Spleen (tissue), 11 donors: Measurements from ENCODE around the gene FAM107B. TPM values are rescaled to one million over a fixed set of nuclear protein-coding genes. Genes with fewer than 3 reads are reported as not detected.

Experiments
- DNase-seq: peaks from one replicate; pipeline ENCODE4 v3.0.0-alpha.2; 2020
- H3K27ac ChIP-seq, 8 donors: fragments of 200-600 bp; sonication (generic) in 7 of 8; 1 replicate in 4 of 8; 2 replicates in 4 of 8; pipeline versions ENCODE4 v1.5.0 to v1.8.0; 2016 to 2021; ENCODE audit warnings: inconsistent platforms in 4 of 8, mild to moderate bottlenecking in 4 of 8, moderate library complexity in 1 of 8
- H3K27me3 ChIP-seq, 7 donors: fragments of 200-600 bp; sonication (generic) in 6 of 7; replicated peaks in 1 of 7; 1 replicate in 4 of 7; 2 replicates in 3 of 7; pipeline versions ENCODE4 v1.5.0 to v1.8.0; 2016 to 2021; ENCODE audit warnings: inconsistent platforms in 3 of 7, mild to moderate bottlenecking in 1 of 7
- H3K36me3 ChIP-seq, 6 donors: fragments of 200-600 bp; sonication (generic) in 5 of 6; 1 replicate in 4 of 6; 2 replicates in 2 of 6; pipeline versions ENCODE4 v1.5.0 to v1.8.0; 2016 to 2021; ENCODE audit warnings: inconsistent platforms in 2 of 6
- H3K4me1 ChIP-seq, 6 donors: fragments of 200-600 bp; sonication (generic) in 5 of 6; 1 replicate in 3 of 6; 2 replicates in 3 of 6; pipeline versions ENCODE4 v1.5.0 to v1.8.0; 2016 to 2021; ENCODE audit warnings: inconsistent platforms in 3 of 6
- H3K4me3 ChIP-seq, 8 donors: fragments of 200-600 bp; sonication (generic) in 7 of 8; 1 replicate in 4 of 8; 2 replicates in 4 of 8; pipeline versions ENCODE4 v1.5.0 to v1.8.0; 2016 to 2021; ENCODE audit warnings: inconsistent platforms in 4 of 8, mild to moderate bottlenecking in 4 of 8, moderate library complexity in 2 of 8
- H3K9me3 ChIP-seq, 8 donors: fragments of 200-600 bp; sonication (generic) in 7 of 8; 1 replicate in 4 of 8; 2 replicates in 4 of 8; pipeline versions ENCODE4 v1.5.0 to v1.8.0; 2016 to 2021; ENCODE audit warnings: inconsistent platforms in 4 of 8
- POLR2A ChIP-seq, 3 donors: fragments of 450-650 bp; IDR thresholded peaks; one replicate each; pipeline ENCODE4 v1.5.1; 2017; ENCODE audit warnings: antibody characterized with exemption in 3 of 3, mild to moderate bottlenecking in 1 of 3
- POLR2AphosphoS5 ChIP-seq, 3 donors: sonication (generic); formaldehyde crosslinking; IDR thresholded peaks; one replicate each; pipeline ENCODE4 v1.5.1; 2017; ENCODE audit warnings: antibody characterized with exemption in 3 of 3
- WGBS, 5 donors: extraction: QIAGEN DNeasy Blood & Tissue Kit in 3 of 5; methylation state at CpG; one replicate each; pipeline versions ENCODE4 v1.1.5 to v1.1.7; 2013 to 2018; 5-methylcytosine and 5-hydroxymethylcytosine counted together
- intact Hi-C: fragments of 100-400 bp; cut with DNase I; formaldehyde crosslinking; loops from one replicate; pipeline ENCODE4 v1.15.0; 2023; ENCODE audit warnings: low total_unique reads
- polyA plus RNA-seq, 3 donors: library from polyadenylated mRNA; stranded (reverse); fragments of 200-250 nt; gene quantifications; one replicate each; pipeline ENCODE4 v1.2.1, GENCODE V29; 2013
- total RNA-seq, 7 donors: library from RNA; depleted of rRNA in 3 of 7; stranded (reverse); fragments of >200 nt in 3 of 7; fragmentation: NEBNext Ultra II Directional in 4 of 7; extraction: Animal tissue kit (Norgen Biotek cat#: 25700) in 4 of 7; gene quantifications; one replicate each; pipeline versions ENCODE4 v1.1.0 to v1.2.1, GENCODE V29; 2016 to 2021
- TF ChIP-seq, protein P1 (sequence below), 11 experiments: fragments of 200-600 bp in 7 of 11; fragments of 450-650 bp in 4 of 11; sonication (generic) in 4 of 11; IDR thresholded peaks in 8 of 11; conservative IDR thresholded peaks in 3 of 11; 1 replicate in 7 of 11; 2 replicates in 4 of 11; pipeline versions ENCODE4 v1.4.0 to v1.8.0; 2016 to 2021; ENCODE audit warnings: antibody characterized with exemption in 11 of 11, inconsistent platforms in 4 of 11, mild to moderate bottlenecking in 1 of 11
- donor health status: healthy with polysubstance abuse.
- donor health status: DM: no; HTN: no; CAD: no; lungs with moderate emphysema.
- donor health status: DM: no; HTN: no; CAD: no.
- donor health status: Bipolar disorder and iron deficiency.
- donor health status: healthy.
- donor health status: DM: no; HTN: no; CAD: no.
- donor health status: DM: yes; HTN: yes; CAD: no.

The FAM107B gene
- total and polyA plus RNA-seq, 10 donors, result 40.1 to 115 (median 75.5) TPM

GRCh38 chr10:14683256-14683655, 91.4 kb downstream of the FAM107B start:
- H3K27ac ChIP-seq, result no peak overlapping the region
- H3K27me3 ChIP-seq, result no peaks in the 10 kb centered on the region
- no peak overlapping the region for H3K4me3 ChIP-seq
- no peaks in the 10 kb centered on the region for H3K4me1 ChIP-seq
- intact Hi-C loops, result no loop called here
- DNase-seq, result no peak
- WGBS, 5 donors, result 39 to 69% (median 58%) methylated on average over 6 of the region's 6 CpGs
- no peak for TF ChIP-seq POLR2AphosphoS5 (IDR thresholded peaks at IDR 0.05)
- TF ChIP-seq, protein P1, sequence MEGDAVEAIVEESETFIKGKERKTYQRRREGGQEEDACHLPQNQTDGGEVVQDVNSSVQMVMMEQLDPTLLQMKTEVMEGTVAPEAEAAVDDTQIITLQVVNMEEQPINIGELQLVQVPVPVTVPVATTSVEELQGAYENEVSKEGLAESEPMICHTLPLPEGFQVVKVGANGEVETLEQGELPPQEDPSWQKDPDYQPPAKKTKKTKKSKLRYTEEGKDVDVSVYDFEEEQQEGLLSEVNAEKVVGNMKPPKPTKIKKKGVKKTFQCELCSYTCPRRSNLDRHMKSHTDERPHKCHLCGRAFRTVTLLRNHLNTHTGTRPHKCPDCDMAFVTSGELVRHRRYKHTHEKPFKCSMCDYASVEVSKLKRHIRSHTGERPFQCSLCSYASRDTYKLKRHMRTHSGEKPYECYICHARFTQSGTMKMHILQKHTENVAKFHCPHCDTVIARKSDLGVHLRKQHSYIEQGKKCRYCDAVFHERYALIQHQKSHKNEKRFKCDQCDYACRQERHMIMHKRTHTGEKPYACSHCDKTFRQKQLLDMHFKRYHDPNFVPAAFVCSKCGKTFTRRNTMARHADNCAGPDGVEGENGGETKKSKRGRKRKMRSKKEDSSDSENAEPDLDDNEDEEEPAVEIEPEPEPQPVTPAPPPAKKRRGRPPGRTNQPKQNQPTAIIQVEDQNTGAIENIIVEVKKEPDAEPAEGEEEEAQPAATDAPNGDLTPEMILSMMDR (IDR thresholded peaks at IDR 0.05 in 8 of 11, conservative IDR thresholded peaks at IDR 0.05 in 3 of 11), result no peak
- TF ChIP-seq POLR2A (IDR thresholded peaks at IDR 0.05), result no peak
- H3K9me3 ChIP-seq, result no peaks in the 10 kb centered on the region
- no peaks in the 10 kb centered on the region for H3K36me3 ChIP-seq

DNA sequence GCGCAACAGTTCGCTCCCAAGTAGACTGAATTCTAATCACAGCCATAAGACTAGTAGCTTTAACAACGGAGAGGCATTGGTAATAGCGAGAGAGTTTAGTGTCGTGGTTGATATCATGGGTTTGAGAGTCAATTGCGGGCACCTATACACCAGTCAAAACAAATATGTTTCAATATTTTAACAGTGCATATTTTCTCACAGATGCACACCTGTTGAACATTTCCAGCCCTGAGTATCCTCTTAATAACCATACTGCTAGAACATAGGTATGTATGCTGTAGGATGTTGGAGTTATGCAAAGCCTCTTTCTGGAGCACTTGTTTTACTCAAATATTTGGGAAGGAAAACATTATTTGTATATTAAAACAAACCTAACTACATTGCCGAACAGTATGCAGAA, 92.9 kb downstream of the FAM107B start:
- 85 to 95% (median 89%) methylated on average over 7 of the region's 7 CpGs for WGBS, 5 donors
- no peak overlapping the region for H3K27ac ChIP-seq
- no peak for DNase-seq

GRCh38 chr10:14681305-14681704, 93.4 kb downstream of the FAM107B start:
- Histone ChIP-seq H3K9me3 (no peaks in the 10 kb centered on the region), H3K4me1 (no peaks in the 10 kb centered on the region), H3K4me3 (no peak overlapping the region), H3K36me3 (no peaks in the 10 kb centered on the region), H3K27me3 (no peaks in the 10 kb centered on the region), H3K27ac (no peak overlapping the region)
- intact Hi-C loops, result no loop called here
- 82 to 92% (median 88%) methylated on average over 5 of the region's 5 CpGs for WGBS, 5 donors
- no peak for DNase-seq
- no peak for TF ChIP-seq POLR2AphosphoS5 (IDR thresholded peaks at IDR 0.05)
- TF ChIP-seq, protein P1 (IDR thresholded peaks at IDR 0.05 in 8 of 11, conservative IDR thresholded peaks at IDR 0.05 in 3 of 11), result no peak
- no peak for TF ChIP-seq POLR2A (IDR thresholded peaks at IDR 0.05)

More for the DNA sequence above, 92.9 kb downstream of the FAM107B start:
- H3K27me3 ChIP-seq, result no peaks in the 10 kb centered on the region
- H3K9me3 ChIP-seq, result no peaks in the 10 kb centered on the region
- H3K4me3 ChIP-seq, result no peak overlapping the region
- H3K36me3 ChIP-seq, result no peaks in the 10 kb centered on the region
- TF ChIP-seq POLR2AphosphoS5 (IDR thresholded peaks at IDR 0.05) (no peak), POLR2A (IDR thresholded peaks at IDR 0.05) (no peak)
- TF ChIP-seq, protein P1 (IDR thresholded peaks at IDR 0.05 in 8 of 11, conservative IDR thresholded peaks at IDR 0.05 in 3 of 11), result no peak
- H3K4me1 ChIP-seq, result no peaks in the 10 kb centered on the region
- intact Hi-C loops, result no loop called here

DNA sequence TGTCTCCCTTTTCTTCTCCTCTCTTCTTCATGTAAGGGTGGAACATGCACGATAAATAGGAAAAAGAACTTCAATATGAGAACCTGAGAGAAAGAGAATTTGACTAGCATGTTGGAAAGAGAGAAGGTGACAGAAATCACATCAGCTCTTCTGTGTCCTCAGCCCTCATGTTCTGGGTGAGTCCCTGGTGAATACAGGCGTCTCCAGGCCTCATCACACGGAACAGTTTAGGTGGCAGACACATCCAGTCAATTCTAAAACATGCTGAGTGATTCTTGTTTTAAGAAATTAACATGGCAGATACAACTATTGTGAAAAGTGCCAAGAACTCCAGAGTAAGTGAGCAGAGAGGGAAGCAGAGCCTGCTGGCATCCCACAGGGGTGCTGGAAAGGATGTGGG, 96.1 kb downstream of the FAM107B start:
- WGBS, 5 donors, result 78 to 94% (median 90%) methylated on average over 3 of the region's 3 CpGs
- H3K36me3 ChIP-seq, result no peaks in the 10 kb centered on the region
- H3K4me1 ChIP-seq, result peaks cover 0 to 10% (median under 1%) of the 10 kb centered on the region in 6 donors
- H3K4me3 ChIP-seq, result no peak overlapping the region
- intact Hi-C loops, result no loop called here
- no peaks in the 10 kb centered on the region for H3K27me3 ChIP-seq
- DNase-seq, result no peak
- TF ChIP-seq, protein P1 (IDR thresholded peaks at IDR 0.05 in 8 of 11, conservative IDR thresholded peaks at IDR 0.05 in 3 of 11), result no peak
- TF ChIP-seq POLR2A (IDR thresholded peaks at IDR 0.05) (no peak), POLR2AphosphoS5 (IDR thresholded peaks at IDR 0.05) (no peak)
- H3K27ac ChIP-seq, result no peak overlapping the region
- no peaks in the 10 kb centered on the region for H3K9me3 ChIP-seq
